NCI-H1930 (cell line): Measurements from ENCODE around the gene ENG.
A peak's percentile ranks its signal among the peaks of the same experiment; 100 is the strongest.
"Not testable (repeated sequence)": the region's sequence is repeated elsewhere in the genome, so short reads cannot be mapped to it uniquely, and the experiment has no call there.

ENCODE experiments used
- DNase-seq, 2 experiments: peaks; one replicate each; lab custom pipeline; 2025; lab: John Stamatoyannopoulos, UW

ENG gene

GRCh38 chr9:127844821-127845359 lies 9.6 kb downstream of the ENG start:
- DNase-seq, result no peak

DNA sequence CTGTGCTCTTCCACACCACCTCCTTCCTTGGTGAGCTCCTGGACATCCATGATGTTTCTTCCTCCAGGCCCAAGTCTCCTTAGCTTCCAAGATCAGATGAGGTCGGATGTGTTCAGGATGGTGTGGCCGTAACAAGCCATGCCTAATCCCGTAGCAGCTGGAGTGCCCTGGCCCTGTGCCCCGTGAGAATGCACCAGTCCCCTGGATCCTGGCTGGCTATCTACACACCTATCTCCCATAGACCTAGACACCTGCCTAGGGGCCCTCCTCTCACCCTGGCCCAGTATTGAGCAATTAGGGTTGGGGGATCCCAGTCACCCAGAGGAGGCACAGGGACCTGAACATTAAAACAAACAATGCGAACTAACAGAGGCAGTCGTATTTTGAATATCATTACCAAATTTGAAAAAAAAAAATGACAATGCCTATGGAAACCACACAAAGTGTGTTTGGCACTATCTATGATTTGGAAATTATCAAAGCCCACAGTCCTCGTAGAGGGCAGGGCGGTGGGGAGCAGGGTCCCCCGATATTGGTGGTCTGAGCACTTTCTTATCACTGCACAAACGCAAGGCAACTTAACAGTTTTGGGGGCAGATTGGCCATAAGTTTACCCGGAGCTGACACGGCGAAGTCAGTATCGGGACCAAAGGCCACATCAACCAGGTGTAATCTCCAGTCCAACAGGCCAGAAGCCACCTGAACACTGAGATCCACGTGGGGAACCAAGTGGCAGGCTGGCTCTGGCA lies 13.2 kb downstream of the ENG start:
- no peak for DNase-seq

GRCh38 chr9:127838375-127839078 lies 15.9 kb downstream of the ENG start:
- DNase-seq, result no peak

DNA sequence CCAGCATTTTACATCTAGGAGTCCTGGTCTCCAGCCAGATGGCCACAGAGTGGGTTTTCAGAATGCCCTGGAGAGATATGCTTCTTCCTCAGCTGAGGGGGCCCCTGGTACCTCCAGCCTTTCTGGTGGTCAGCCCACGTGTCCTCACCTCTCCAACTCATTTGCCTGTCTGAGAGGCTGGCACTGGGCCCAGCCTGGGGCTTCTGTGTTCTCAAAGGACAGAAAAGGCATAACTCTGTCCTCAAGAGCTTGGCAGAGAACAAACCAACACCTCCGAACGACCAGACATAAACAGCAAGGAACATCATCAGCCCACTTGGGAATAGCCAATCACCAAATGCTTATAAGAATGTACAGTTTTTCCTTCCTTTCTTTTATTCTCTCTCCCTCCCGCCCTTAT lies 17.1 kb downstream of the ENG start:
- DNase-seq, result no peak

DNA sequence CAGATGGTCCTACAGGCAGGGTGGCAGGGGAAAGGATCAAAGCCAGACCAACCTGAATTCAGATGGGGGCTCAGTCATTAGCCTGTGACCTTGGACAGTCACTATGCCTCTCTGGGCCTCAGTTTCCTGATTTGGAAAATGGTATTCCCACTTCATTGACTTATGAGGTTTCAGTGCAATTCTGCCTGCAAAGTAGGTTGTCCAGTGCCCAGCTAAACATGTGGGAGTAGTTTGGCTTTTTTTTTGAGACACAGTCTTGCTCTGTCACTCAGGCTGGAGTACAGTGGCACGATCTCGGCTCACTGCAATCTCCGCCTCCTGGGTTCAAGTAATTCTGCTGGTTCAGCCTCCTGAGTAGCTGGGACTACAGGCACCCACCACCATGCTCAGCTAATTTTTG lies 17.9 kb downstream of the ENG start:
- not testable (repeated sequence) for DNase-seq

DNA sequence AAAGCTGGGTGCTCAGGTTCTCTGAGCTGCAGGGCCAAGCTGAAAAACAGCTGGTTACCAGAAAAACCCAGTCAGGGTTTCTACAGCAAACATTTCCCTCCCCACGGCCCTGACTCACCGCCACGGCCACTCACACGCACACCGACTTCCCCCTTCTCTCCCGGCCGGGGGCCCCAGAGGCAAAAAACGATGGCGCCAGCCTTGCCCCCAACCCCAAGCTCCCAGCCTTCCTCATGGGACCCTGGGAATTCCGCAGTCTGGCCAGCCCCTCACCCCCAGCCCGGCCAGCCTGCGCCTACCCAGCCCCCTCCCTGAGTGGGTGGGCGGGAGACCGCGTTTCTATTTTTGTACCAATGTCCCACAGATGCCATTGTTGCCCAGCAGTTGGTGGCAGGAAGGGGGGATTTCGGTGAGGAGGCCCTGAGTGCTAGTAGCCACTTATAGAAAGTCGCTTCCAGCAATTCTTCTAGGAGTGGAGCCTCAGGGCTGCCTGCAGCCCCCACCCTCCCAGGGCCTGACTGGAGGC lies 18.4 kb downstream of the ENG start:
- no peak for DNase-seq

DNA sequence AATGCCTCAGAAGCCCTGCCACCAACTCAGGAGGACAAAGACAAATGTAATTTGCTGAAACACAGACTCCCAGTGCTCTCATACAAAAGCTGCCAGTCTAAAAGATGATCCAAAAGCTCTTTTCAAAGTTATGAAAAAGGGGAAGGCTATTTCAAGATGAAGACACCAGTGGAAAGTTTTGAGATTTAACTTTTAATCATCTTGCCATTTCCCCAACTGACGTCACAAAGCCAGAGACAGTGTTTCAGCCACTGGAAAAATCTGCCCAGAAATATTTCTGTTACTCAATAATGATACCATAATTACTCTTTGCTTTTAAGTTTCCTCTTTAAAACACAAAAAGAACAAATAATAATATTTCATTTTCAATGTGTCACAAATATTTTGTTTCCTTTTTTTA lies 20.9 kb downstream of the ENG start:
- DNase-seq, result no peak

DNA sequence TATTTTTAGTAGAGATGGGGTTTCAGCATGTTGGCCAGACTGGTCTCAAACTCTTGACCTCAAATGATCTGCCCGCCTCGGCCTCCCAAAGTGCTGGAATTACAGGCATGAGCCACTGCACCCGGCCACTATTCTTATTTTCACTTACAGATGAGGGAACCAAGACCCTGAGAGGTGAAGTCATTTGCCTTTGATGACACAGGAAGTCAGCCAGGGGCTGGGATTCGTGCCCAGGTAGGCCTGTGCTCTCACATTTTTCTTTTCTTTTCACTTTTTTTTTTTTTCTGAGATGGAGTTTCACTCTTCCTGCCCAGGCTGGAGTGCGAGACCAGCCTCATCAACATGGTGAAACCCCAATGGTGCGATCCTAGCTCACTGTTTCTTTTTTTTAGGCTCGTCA lies 22.2 kb downstream of the ENG start:
- DNase-seq, result no peak

DNA sequence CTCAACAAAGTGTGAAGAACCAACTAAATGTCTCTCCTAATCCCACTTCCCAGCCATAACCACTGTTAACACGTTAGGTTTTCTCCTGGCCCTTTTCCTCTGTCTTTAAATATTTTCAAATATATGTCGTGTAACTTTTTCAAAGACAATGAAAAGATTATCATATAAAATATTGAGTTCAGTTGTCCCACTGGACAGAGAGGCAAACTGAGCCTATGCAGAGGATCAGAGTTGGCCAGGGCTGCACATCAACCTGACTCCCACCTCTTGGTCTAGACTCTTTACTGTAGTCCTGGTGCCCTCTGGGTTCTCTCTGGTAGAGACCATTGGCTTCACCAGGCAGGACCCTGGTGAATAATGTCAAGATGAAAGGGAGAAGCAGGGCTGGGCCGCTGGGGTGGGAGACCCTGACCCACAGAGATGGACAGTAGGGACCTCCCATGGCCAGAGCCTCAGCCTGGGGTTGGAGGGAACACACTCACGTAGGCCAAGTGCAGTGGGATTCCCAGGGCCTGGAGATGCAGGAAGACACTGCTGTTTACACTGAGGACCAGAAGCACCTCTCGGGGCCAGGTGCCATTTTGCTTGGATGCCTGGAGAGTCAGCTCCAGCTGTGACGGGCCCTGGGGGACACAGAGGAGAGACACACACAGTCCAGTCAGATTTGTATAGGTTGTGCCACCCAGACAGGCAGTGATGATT lies 25.1 kb downstream of the ENG start:
- DNase-seq, result no peak

GRCh38 chr9:127828262-127829031 lies 26.0 kb downstream of the ENG start:
- peak; percentile 34 to 43 for DNase-seq

DNA sequence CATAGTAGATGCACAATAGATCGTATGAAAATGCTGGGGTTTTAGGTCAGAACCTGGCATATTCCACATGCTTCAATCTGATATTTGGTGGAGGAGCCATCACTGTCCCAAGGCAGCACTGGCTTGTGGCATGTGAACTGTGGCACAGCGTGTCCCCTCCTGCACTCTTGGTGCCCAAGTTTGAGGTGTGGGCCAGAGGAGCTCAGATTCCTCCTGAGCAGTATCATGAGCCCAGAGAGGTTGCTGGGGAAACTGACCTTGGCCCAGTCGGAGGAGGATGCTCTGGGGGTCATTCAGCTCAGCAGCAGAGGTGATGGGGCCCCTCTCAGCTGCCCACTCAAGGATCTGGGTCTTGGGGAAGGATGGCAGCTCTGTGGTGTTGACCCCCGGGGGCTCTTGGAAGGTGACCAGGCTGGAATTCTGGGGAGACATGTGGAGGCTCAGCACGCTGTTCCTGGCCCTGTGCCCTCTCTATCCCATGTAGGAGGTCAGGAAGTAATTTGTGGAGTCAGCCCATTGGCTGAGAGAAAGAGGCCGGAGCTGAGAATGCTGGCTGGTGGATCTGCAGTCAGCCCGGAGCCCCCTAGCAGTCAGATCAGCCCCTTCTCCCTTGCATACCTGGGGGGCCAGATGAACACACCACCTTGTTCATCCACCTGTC lies 28.1 kb downstream of the ENG start:
- DNase-seq, result no peak

DNA sequence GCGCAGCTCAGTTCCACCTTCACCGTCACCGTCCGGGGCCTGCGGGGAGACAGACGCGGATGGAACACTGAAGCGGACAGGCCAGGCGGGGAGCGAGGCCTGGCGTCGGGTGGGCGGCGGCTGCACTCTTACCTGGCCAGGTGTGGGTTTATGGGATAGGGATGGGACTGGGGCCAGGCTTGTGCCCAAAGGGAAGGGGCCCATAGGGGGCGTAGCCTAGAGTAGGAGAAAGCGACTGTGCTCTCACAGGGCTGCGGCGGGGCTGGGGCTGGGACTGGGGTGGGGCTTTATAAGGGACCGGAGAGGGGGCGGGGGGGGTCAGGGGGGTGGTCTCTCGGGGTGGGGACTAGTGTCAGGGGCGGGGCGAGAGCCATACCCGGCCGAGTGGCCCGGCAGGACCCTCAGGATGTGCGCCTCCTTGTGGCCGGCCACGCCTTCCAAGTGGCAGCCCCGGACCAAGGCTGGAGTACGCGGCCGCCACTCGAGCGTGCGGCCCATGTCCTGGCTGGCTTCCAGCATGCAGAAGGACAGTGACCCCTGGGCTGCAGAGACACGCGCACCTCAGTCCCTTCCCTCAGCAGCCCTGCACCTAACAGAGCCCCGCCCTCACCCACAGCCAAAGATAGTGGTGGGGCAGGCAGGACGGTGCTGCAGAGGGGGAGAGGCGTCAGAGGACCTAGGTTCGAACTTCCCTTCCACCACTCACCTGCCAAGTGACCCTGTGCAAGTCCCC lies 29.0 kb downstream of the ENG start:
- peak; percentile 75 to 85 for DNase-seq

DNA sequence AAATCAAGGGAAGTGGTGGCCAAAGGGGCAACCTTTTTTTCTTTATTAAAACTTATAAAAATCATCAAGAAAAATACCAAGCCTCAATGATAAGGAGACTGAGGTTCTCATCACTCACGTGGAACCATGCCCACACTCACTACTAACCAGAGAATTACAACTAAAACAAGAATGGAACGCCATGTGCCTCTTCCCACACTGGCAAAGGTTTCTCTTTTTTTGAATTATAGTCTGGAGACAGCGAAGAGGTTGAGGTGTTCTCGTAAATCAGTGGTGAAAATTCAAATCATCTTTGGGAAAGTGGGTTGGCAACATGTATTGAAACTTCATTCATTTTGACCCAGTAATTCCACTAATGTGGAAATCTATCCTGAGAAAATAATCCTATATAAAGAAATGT lies 32.4 kb downstream of the ENG start:
- no peak for DNase-seq

- DNase-seq, result no peak
Observed at GRCh38 chr9:127818574-127818973, 35.9 kb downstream of the ENG start.

DNA sequence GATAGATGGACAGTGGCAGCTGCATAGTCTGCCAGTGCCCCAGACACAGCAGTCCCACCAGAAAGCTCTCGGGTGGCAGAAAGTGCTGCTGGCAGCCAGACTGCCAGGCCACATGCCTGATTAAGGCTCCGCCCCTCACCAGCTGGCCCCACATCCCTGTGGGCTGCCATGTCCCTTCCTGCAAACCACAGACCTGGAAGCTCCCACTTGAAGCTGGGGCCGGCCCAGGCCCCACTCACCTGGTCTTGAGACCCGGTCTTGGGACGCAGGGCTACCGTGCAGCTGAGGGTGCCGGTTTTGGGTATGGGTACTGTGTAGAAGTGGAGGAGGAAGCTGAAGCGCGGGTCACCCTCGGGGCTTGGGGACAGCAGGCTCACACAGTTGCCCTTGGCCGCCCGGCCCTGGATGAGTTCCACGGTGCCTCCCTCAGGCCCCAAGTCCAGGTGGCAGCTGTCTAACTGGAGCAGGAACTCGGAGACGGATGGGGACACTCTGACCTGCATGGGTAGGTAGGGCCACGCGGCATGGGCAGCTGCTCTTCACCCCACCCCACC lies 36.5 kb downstream of the ENG start:
- no peak for DNase-seq

DNA sequence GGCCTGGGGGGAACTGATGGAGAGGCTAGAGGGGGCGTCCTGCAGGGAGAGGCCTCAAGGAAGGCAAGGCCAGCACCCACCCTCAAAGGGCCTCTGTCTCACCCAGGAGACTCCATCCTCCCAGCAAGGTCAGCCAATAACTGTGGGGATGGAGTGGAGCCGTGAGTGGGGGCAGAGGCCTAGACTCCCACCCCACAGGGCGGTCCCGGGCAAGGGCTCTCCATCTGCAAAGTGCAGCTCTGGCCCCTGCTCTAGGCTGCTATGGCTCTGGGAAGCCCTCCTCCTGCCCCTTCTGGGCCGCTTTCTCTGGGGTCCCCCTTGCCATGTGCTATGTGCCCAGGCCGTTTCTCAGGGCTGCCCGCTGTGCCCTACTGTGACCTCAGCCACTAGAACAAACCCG lies 37.7 kb downstream of the ENG start:
- no peak for DNase-seq

- no peak for DNase-seq
Observed at GRCh38 chr9:127816362-127816725, 38.1 kb downstream of the ENG start.

GRCh38 chr9:127815512-127816361 lies 38.7 kb downstream of the ENG start:
- no peak for DNase-seq
